Astrocyte (in vitro differentiated cells and primary cell): ENCODE results near the gene SMARCA5. TPM values are rescaled to one million over a fixed set of nuclear protein-coding genes. Genes with fewer than 3 reads are reported as not detected.

Experiments used
- DNase-seq: peaks from one replicate; pipeline ENCODE4 v3.0.0-alpha.2; 2010; ENCODE audit warnings: low read depth
- FAIRE-seq: peaks from 2 replicates; lab custom pipeline; 2011; peaks lifted over from hg19 to GRCh38; lab: Jason Lieb, UNC
- H2AFZ ChIP-seq: 2 replicates; pipeline ENCODE4 v1.6.0; 2012; ENCODE audit warnings: low read depth, low read length, inconsistent platforms
- H3K27ac ChIP-seq: 2 replicates; pipeline ENCODE4 v1.5.1; 2011; ENCODE audit warnings: low read depth, low read length, inconsistent platforms
- H3K27me3 ChIP-seq: 2 replicates; pipeline ENCODE4 v1.6.0; 2011; ENCODE audit warnings: low read length, inconsistent platforms; ENCODE audit not compliant: insufficient read depth
- H3K36me3 ChIP-seq: 2 replicates; pipeline ENCODE4 v1.5.1; 2011; ENCODE audit warnings: low read length, inconsistent platforms; ENCODE audit not compliant: insufficient read depth
- H3K4me1 ChIP-seq: 2 replicates; pipeline ENCODE4 v1.5.1; 2011; ENCODE audit warnings: low read length, inconsistent platforms; ENCODE audit not compliant: insufficient read depth
- H3K4me2 ChIP-seq: 2 replicates; pipeline ENCODE4 v1.6.0; 2012; ENCODE audit warnings: low read length, inconsistent platforms
- H3K4me3 ChIP-seq: 2 replicates; pipeline ENCODE4 v1.5.1; 2011; ENCODE audit warnings: low read depth, mild to moderate bottlenecking, low read length, inconsistent platforms; ENCODE audit not compliant: insufficient read depth
- H3K79me2 ChIP-seq: 2 replicates; pipeline ENCODE4 v1.6.0; 2012; ENCODE audit warnings: mild to moderate bottlenecking, low read length, inconsistent platforms; ENCODE audit not compliant: insufficient read depth
- H3K9ac ChIP-seq: 2 replicates; pipeline ENCODE4 v1.6.0; 2012; ENCODE audit warnings: mild to moderate bottlenecking, low read length, inconsistent platforms
- H3K9me3 ChIP-seq: 2 replicates; pipeline ENCODE4 v1.5.1; 2012; ENCODE audit warnings: low read depth, mild to moderate bottlenecking, low read length, inconsistent platforms; ENCODE audit not compliant: insufficient read depth
- H4K20me1 ChIP-seq: 2 replicates; pipeline ENCODE4 v1.6.0; 2012; ENCODE audit warnings: low read length, inconsistent platforms; ENCODE audit not compliant: insufficient read depth
- H3K27ac Mint-ChIP-seq: one replicate; pipeline ENCODE4 v1.8.0; 2021; ENCODE audit warnings: mild to moderate bottlenecking, mixed read lengths; ENCODE audit not compliant: unreplicated experiment
- H3K27me3 Mint-ChIP-seq: one replicate; pipeline ENCODE4 v1.8.0; 2021; ENCODE audit warnings: low read depth, mixed read lengths; ENCODE audit not compliant: unreplicated experiment
- H3K36me3 Mint-ChIP-seq: one replicate; pipeline ENCODE4 v1.8.0; 2021; ENCODE audit warnings: low read depth, mixed read lengths; ENCODE audit not compliant: unreplicated experiment
- H3K4me1 Mint-ChIP-seq: one replicate; pipeline ENCODE4 v1.8.0; 2021; ENCODE audit warnings: low read depth, mixed read lengths; ENCODE audit not compliant: unreplicated experiment
- H3K4me3 Mint-ChIP-seq: one replicate; pipeline ENCODE4 v1.8.0; 2021; ENCODE audit warnings: mild to moderate bottlenecking, moderate library complexity, mixed read lengths; ENCODE audit not compliant: unreplicated experiment
- H3K9me3 Mint-ChIP-seq: one replicate; pipeline ENCODE4 v1.8.0; 2021; ENCODE audit warnings: mild to moderate bottlenecking, mixed read lengths; ENCODE audit not compliant: unreplicated experiment
- CTCF ChIP-seq: IDR thresholded peaks from 2 replicates; pipeline ENCODE4 v1.5.1; 2011; ENCODE audit warnings: low read depth, mild to moderate bottlenecking, inconsistent platforms, low read length, moderate library complexity; ENCODE audit not compliant: insufficient read depth
- EZH2 ChIP-seq: IDR thresholded peaks from 2 replicates; pipeline ENCODE4 v1.6.1; 2012; ENCODE audit warnings: mild to moderate bottlenecking, low read length, inconsistent platforms; ENCODE audit not compliant: insufficient read depth
- total RNA-seq: library from RNA; stranded (reverse); gene quantifications from 2 replicates; pipeline ENCODE4 v1.2.1, GENCODE V29; 2021

Gene SMARCA5
- total RNA-seq, 1 donor from 2014 or later: 69.0 TPM

DNA sequence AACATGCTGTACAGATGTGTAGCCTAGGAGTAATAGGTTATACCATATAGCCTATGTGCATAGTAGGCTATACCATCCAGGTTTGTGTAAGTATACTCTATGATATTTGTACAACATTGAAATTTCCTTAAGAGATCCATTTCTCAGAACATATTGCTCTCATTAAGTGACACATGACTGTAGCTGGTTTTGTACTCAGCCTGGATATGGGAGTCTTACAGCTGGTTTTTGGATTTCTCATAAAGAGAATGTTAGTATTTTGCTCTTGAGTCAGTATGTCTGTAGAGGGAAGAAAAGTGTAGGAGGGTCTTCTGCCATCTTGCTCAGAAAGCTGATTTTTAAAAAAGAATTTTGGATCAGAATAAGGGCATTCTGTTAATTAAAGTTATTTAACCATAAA lies 85.3 kb downstream of the SMARCA5 start:
- H2AFZ ChIP-seq: no peak overlapping the region
- TF ChIP-seq EZH2: no peak
- no peak overlapping the region for H3K4me2 ChIP-seq
- no peaks in the 10 kb centered on the region for H3K36me3 ChIP-seq
- DNase-seq: no peak
- no peak for FAIRE-seq
- H3K36me3 Mint-ChIP-seq: peaks cover 4% of the 10 kb centered on the region
- H3K27ac Mint-ChIP-seq: no peak overlapping the region
- peaks cover 14% of the 10 kb centered on the region for H3K27me3 Mint-ChIP-seq
- H3K9me3 Mint-ChIP-seq: peaks cover 10% of the 10 kb centered on the region
- H4K20me1 ChIP-seq: no peaks in the 10 kb centered on the region
- peaks cover 7% of the 10 kb centered on the region for H3K27me3 ChIP-seq
- H3K4me1 Mint-ChIP-seq: no peaks in the 10 kb centered on the region
- no peak overlapping the region for H3K27ac ChIP-seq
- H3K9me3 ChIP-seq: no peaks in the 10 kb centered on the region
- no peaks in the 10 kb centered on the region for H3K79me2 ChIP-seq
- H3K4me3 Mint-ChIP-seq: no peak overlapping the region
- H3K4me1 ChIP-seq: no peaks in the 10 kb centered on the region
- no peak overlapping the region for H3K4me3 ChIP-seq
- H3K9ac ChIP-seq: no peak overlapping the region

GRCh38 chr4:143599827-143600226 lies 86.3 kb downstream of the SMARCA5 start:
- DNase-seq: no peak
- Histone ChIP-seq H3K27ac (no peak overlapping the region), H3K27me3 (peaks cover 7% of the 10 kb centered on the region), H2AFZ (no peak overlapping the region), H3K79me2 (no peaks in the 10 kb centered on the region), H3K9ac (no peak overlapping the region), H3K4me2 (no peak overlapping the region), H4K20me1 (no peaks in the 10 kb centered on the region), H3K4me3 (no peak overlapping the region), H3K36me3 (no peaks in the 10 kb centered on the region), H3K4me1 (no peaks in the 10 kb centered on the region), H3K9me3 (no peaks in the 10 kb centered on the region)
- Mint-ChIP-seq H3K4me3 (no peak overlapping the region), H3K27me3 (peaks cover 11% of the 10 kb centered on the region), H3K4me1 (no peaks in the 10 kb centered on the region), H3K9me3 (peaks cover 2% of the 10 kb centered on the region), H3K36me3 (no peaks in the 10 kb centered on the region), H3K27ac (no peak overlapping the region)
- TF ChIP-seq EZH2: no peak
- TF ChIP-seq CTCF: no peak
- no peak for FAIRE-seq

DNA sequence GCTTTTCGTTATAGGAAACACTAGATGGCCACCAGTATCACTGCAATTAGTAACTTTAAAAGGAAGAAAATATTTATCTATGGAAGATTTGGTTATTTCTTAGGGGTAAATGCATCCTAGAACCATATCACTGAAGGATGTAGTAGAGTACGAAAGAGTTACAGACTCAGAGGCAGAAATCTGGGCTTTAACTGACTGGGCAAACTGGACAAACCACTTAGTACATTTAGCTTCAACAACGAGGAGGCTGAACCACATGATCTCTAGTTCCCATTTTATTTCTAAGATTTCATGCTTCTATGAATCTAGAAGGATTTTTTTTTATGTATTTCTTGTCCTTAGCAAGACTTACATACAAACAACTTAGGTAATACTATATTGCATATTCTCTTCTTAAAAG lies 93.0 kb downstream of the SMARCA5 start:
- H3K9me3 Mint-ChIP-seq: no peaks in the 10 kb centered on the region
- DNase-seq (no peak), FAIRE-seq (no peak)
- Histone ChIP-seq H3K79me2 (no peaks in the 10 kb centered on the region), H3K9me3 (no peaks in the 10 kb centered on the region), H3K4me2 (no peak overlapping the region), H3K27me3 (peaks cover 24% of the 10 kb centered on the region), H3K9ac (no peak overlapping the region), H2AFZ (no peak overlapping the region), H3K4me3 (no peak overlapping the region), H3K36me3 (no peaks in the 10 kb centered on the region), H3K4me1 (no peaks in the 10 kb centered on the region), H4K20me1 (no peaks in the 10 kb centered on the region), H3K27ac (no peak overlapping the region)
- peaks cover 15% of the 10 kb centered on the region for H3K27me3 Mint-ChIP-seq
- H3K4me3 Mint-ChIP-seq: no peak overlapping the region
- no peak overlapping the region for H3K27ac Mint-ChIP-seq
- no peaks in the 10 kb centered on the region for H3K36me3 Mint-ChIP-seq
- H3K4me1 Mint-ChIP-seq: no peaks in the 10 kb centered on the region
- TF ChIP-seq EZH2: no peak
- no peak for TF ChIP-seq CTCF

Other genes starting within 250 kb of the SMARCA5 start
- gene GAB1, start 176.8 kb upstream of the SMARCA5 start, total RNA-seq: 12.4 and 13.6 TPM in 2 replicates
- not detected in 2 replicates for gene FREM3, start 187.0 kb downstream of the SMARCA5 start, total RNA-seq